Measurements from ENCODE around the gene ARHGAP24.

DNA sequence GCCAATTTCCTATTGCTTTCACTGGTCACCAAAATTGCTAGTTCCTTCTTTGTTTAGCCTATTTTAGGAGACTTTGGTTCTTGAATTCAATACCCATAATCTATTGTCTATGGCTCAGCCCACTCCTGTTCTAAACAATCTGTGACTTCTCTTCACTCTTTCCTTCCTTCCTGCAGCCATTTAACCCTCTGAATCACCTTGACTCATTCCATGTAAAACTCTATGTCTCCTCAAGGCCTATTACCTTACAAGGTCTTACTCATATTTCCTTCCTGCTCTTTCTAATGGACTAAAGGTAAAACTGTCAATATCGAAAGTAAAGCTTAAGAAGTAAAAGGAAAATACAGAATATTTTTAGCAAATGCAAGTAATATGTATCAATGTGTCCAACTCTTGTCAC lies 301.6 kb downstream of the ARHGAP24 start:
- TF ChIP-seq CTCF (IDR thresholded peaks at IDR 0.05) (no peak), POLR2A (IDR thresholded peaks at IDR 0.05) (no peak), POLR2AphosphoS5 (IDR thresholded peaks at IDR 0.05) (no peak), EP300 (IDR thresholded peaks at IDR 0.05) (no peak)
